ENCODE measurements around the gene C6orf62.
A peak's percentile ranks its signal among the peaks of the same experiment; 100 is the strongest.

C6orf62 gene

DNA sequence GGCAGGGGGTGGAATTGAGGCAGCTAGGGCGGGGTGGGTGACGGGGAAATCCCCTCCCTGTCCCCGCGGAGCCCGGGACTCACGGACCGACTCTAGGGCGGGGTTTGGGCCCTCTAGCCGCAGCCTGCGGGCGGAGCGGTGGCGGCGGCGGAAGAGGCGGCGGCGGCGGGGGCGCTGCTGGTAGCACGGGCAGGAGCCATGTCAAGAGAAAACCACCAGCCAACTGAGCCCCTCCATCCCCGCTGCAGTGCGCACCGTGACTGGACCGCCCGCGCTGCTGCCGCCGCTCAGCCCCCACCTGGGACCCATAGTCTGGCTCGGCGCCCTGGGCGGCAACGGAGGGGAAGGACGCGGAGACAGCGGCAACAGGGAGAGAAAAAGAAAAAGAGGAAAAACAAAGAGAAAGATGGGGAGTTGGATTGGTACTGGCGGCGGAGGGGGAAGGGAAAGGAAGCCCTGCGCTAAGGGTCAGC, 1.2 kb upstream of the C6orf62 start (continued):
- TF ChIP-seq, protein P1, sequence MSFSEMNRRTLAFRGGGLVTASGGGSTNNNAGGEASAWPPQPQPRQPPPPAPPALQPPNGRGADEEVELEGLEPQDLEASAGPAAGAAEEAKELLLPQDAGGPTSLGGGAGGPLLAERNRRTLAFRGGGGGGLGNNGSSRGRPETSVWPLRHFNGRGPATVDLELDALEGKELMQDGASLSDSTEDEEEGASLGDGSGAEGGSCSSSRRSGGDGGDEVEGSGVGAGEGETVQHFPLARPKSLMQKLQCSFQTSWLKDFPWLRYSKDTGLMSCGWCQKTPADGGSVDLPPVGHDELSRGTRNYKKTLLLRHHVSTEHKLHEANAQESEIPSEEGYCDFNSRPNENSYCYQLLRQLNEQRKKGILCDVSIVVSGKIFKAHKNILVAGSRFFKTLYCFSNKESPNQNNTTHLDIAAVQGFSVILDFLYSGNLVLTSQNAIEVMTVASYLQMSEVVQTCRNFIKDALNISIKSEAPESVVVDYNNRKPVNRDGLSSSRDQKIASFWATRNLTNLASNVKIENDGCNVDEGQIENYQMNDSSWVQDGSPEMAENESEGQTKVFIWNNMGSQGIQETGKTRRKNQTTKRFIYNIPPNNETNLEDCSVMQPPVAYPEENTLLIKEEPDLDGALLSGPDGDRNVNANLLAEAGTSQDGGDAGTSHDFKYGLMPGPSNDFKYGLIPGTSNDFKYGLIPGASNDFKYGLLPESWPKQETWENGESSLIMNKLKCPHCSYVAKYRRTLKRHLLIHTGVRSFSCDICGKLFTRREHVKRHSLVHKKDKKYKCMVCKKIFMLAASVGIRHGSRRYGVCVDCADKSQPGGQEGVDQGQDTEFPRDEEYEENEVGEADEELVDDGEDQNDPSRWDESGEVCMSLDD (tag by site-specific recombination; IDR thresholded peaks at IDR 0.05), result peak; percentile 36
- TF ChIP-seq ZNF121 (tag by site-specific recombination; IDR thresholded peaks at IDR 0.05) (no peak; the same call in 1 of the 2 replicates), ZIC2 (tag by site-specific recombination; IDR thresholded peaks at IDR 0.05) (peak; percentile 12; the same call in 1 of the 2 replicates), ZNF768 (tag by site-specific recombination; IDR thresholded peaks at IDR 0.05) (no peak), ZNF335 (tag by site-specific recombination; conservative IDR thresholded peaks at IDR 0.05) (peak; percentile 54), EGR2 (tag by site-specific recombination; IDR thresholded peaks at IDR 0.05; ENCODE audit: low read depth) (no peak; the same call in none of the 2 replicates), OSR2 (tag by site-specific recombination; IDR thresholded peaks at IDR 0.05) (peak; percentile 47; the same call in 1 of the 2 replicates), ZNF169 (tag by site-specific recombination; IDR thresholded peaks at IDR 0.05) (no peak), KLF1 (tag by site-specific recombination; IDR thresholded peaks at IDR 0.05) (peak; percentile 57), SP2 (tag by site-specific recombination; IDR thresholded peaks at IDR 0.05) (peak; percentile 78), ZNF560 (tag by site-specific recombination; IDR thresholded peaks at IDR 0.05; ENCODE audit: borderline replicate concordance) (no peak), ZBTB48 (tag by site-specific recombination; IDR thresholded peaks at IDR 0.05) (peak; percentile 31; the same call in 1 of the 2 replicates), WT1 (tag by site-specific recombination; IDR thresholded peaks at IDR 0.05) (0 out of 2 replicates have a peak, but pooled peaks have one; percentile 40), ZNF837 (tag by site-specific recombination; IDR thresholded peaks at IDR 0.05) (0 out of 2 replicates have a peak, but pooled peaks have one; percentile 53), ZNF660 (tag by site-specific recombination; IDR thresholded peaks at IDR 0.05) (no peak), KLF10 (tag by site-specific recombination; IDR thresholded peaks at IDR 0.05) (no peak), ZNF521 (tag by site-specific recombination; IDR thresholded peaks at IDR 0.05) (no peak), ZNF23 (tag by site-specific recombination; IDR thresholded peaks at IDR 0.05; ENCODE audit: borderline replicate concordance) (no peak), GLIS1 (tag by site-specific recombination; IDR thresholded peaks at IDR 0.05) (no peak; the same call in 1 of the 2 replicates), ZNF843 (tag by site-specific recombination; IDR thresholded peaks at IDR 0.05) (peak; percentile 18; the same call in 1 of the 2 replicates), GLIS2 (tag by site-specific recombination; IDR thresholded peaks at IDR 0.05) (peak; percentile 12; the same call in 1 of the 2 replicates), ZNF558 (tag by site-specific recombination; IDR thresholded peaks at IDR 0.05) (no peak), ZNF707 (tag by site-specific recombination; IDR thresholded peaks at IDR 0.05) (no peak), KLF7 (tag by site-specific recombination; IDR thresholded peaks at IDR 0.05; ENCODE audit: borderline replicate concordance) (no peak), ZNF544 (tag by site-specific recombination; IDR thresholded peaks at IDR 0.05) (no peak), OVOL3 (tag by site-specific recombination; IDR thresholded peaks at IDR 0.05) (0 out of 2 replicates have a peak, but pooled peaks have one; percentile 24), ZNF600 (tag by site-specific recombination; IDR thresholded peaks at IDR 0.05) (peak; percentile 37; the same call in 1 of the 2 replicates), ZNF366 (tag by site-specific recombination; conservative IDR thresholded peaks at IDR 0.05) (0 out of 2 replicates have a peak, but pooled peaks have one; percentile 32), ZNF624 (tag by site-specific recombination; IDR thresholded peaks at IDR 0.05) (0 out of 2 replicates have a peak, but pooled peaks have one; percentile 40), ZNF302 (tag by site-specific recombination; IDR thresholded peaks at IDR 0.05; ENCODE audit: low read depth) (no peak), ZNF184 (tag by site-specific recombination; IDR thresholded peaks at IDR 0.05) (no peak), ZNF211 (tag by site-specific recombination; IDR thresholded peaks at IDR 0.05; ENCODE audit: low read depth) (no peak)
- TF ChIP-seq, protein P2, sequence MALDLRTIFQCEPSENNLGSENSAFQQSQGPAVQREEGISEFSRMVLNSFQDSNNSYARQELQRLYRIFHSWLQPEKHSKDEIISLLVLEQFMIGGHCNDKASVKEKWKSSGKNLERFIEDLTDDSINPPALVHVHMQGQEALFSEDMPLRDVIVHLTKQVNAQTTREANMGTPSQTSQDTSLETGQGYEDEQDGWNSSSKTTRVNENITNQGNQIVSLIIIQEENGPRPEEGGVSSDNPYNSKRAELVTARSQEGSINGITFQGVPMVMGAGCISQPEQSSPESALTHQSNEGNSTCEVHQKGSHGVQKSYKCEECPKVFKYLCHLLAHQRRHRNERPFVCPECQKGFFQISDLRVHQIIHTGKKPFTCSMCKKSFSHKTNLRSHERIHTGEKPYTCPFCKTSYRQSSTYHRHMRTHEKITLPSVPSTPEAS (tag by site-specific recombination; IDR thresholded peaks at IDR 0.05), result 0 out of 2 replicates have a peak, but pooled peaks have one; percentile 8
- TF ChIP-seq, protein P3, sequence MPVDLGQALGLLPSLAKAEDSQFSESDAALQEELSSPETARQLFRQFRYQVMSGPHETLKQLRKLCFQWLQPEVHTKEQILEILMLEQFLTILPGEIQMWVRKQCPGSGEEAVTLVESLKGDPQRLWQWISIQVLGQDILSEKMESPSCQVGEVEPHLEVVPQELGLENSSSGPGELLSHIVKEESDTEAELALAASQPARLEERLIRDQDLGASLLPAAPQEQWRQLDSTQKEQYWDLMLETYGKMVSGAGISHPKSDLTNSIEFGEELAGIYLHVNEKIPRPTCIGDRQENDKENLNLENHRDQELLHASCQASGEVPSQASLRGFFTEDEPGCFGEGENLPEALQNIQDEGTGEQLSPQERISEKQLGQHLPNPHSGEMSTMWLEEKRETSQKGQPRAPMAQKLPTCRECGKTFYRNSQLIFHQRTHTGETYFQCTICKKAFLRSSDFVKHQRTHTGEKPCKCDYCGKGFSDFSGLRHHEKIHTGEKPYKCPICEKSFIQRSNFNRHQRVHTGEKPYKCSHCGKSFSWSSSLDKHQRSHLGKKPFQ (tag by site-specific recombination; IDR thresholded peaks at IDR 0.05), result no peak
- TF ChIP-seq, protein P4, sequence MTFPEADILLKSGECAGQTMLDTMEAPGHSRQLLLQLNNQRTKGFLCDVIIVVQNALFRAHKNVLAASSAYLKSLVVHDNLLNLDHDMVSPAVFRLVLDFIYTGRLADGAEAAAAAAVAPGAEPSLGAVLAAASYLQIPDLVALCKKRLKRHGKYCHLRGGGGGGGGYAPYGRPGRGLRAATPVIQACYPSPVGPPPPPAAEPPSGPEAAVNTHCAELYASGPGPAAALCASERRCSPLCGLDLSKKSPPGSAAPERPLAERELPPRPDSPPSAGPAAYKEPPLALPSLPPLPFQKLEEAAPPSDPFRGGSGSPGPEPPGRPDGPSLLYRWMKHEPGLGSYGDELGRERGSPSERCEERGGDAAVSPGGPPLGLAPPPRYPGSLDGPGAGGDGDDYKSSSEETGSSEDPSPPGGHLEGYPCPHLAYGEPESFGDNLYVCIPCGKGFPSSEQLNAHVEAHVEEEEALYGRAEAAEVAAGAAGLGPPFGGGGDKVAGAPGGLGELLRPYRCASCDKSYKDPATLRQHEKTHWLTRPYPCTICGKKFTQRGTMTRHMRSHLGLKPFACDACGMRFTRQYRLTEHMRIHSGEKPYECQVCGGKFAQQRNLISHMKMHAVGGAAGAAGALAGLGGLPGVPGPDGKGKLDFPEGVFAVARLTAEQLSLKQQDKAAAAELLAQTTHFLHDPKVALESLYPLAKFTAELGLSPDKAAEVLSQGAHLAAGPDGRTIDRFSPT (tag by site-specific recombination; IDR thresholded peaks at IDR 0.05), result peak; percentile 61; the same call in 1 of the 2 replicates

Data from HEK293 (cell line).